DMS 273 (cell line): ENCODE data around the gene CEP68.

Experiments
- DNase-seq: peaks from one replicate; lab custom pipeline; 2025; ENCODE audit not compliant: unreplicated experiment; lab: John Stamatoyannopoulos, UW

The CEP68 gene

DNA sequence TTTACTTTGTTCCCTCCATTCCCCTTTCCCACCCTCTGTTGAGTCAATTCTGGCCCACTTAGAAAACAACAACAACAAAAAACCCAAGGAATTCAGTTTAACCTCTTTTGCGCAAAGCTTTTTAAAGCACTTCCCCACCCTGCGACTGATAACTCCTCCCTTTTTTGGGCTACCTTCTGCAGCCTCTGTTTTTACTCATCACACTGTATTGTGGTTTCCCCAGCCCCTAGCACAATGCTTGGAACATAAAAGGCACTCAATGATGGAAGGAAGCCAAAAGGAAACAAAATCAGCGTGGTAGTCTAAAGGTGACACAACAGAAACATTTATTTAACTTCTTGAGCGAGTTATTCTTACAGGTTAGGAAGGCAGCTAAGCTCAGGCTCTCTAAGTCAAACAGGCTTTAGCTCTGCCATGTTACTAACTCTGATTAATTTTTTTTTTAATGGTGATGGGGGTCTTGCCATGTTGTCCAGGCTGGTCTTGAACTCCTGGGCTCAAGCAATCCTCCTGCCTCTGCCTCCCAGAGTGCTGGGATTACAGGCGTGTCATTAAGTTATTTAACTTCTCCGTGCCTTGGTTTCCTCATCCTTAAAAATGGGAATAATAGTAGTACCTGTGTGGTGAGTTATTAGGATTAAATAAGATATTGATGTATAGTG is 1.3 kb downstream of the CEP68 start:
- peak; percentile 50 for DNase-seq

DNA sequence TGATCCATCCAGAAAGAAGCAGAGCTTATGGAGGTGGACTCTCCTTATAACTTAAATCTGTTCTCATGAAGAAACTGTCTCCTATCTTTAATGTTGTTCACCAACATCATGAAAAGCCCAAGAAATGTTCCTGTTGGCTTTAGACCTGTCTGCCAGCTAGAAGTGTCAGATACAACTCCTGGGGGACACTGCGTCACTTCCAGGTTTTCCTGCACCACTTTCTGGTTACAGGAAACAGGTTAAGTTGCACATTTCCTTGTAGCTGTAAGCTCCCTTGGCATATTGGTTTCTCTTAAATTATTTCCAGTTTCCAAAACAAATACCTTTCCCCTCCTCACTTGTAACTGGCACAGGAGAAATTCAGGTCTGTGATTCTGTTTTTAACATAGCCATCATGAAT is 2.9 kb downstream of the CEP68 start:
- DNase-seq, result no peak

GRCh38 chr2:65061146-65061909 is 5.1 kb downstream of the CEP68 start:
- DNase-seq, result no peak

GRCh38 chr2:65061910-65062339 is 5.7 kb downstream of the CEP68 start:
- no peak for DNase-seq

- peak; percentile 69 for DNase-seq
These were observed 6.9 kb downstream of the CEP68 start for GRCh38 chr2:65062843-65063825.

- peak; percentile 98 for DNase-seq
These were observed 8.7 kb downstream of the CEP68 start for GRCh38 chr2:65064728-65065552.

- peak; percentile 74 for DNase-seq
These were observed 11.8 kb downstream of the CEP68 start for GRCh38 chr2:65067806-65068553.

GRCh38 chr2:65069439-65069824 is 13.2 kb downstream of the CEP68 start:
- DNase-seq, result no peak

GRCh38 chr2:65070172-65070830 is 14.1 kb downstream of the CEP68 start:
- DNase-seq, result no peak

GRCh38 chr2:65070856-65071255 is 14.6 kb downstream of the CEP68 start:
- no peak for DNase-seq

GRCh38 chr2:65071499-65072180 is 15.4 kb downstream of the CEP68 start:
- DNase-seq, result peak; percentile 23

DNA sequence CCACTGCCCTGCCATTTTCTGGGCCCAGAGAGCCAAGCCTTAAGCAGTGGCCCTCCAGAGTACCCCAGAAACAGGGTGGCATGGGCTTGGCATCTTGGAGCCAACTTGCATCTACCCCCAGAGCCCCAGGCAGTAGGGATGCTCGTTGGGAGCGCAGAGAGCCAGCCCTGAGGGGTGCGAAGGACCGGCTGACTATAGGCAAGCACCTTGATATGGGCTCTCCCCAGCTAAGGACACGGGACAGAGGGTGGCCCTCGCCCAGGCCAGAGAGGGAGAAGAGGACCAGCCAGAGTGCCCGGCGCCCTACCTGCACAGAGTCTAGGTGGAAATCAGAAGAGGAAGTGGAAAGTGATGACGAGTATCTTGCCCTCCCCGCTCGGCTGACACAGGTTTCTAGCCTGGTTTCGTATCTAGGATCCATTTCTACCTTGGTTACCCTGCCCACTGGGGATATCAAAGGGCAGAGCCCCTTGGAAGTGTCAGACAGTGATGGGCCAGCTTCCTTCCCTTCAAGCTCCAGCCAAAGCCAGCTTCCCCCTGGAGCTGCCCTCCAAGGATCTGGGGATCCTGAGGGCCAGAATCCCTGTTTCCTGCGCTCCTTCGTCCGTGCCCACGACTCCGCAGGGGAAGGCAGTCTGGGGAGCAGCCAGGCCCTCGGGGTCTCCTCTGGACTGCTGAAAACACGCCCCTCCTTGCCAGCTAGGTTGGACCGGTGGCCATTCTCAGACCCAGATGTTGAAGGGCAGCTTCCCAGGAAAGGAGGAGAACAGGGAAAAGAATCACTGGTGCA is 16.2 kb downstream of the CEP68 start:
- no peak for DNase-seq

DNA sequence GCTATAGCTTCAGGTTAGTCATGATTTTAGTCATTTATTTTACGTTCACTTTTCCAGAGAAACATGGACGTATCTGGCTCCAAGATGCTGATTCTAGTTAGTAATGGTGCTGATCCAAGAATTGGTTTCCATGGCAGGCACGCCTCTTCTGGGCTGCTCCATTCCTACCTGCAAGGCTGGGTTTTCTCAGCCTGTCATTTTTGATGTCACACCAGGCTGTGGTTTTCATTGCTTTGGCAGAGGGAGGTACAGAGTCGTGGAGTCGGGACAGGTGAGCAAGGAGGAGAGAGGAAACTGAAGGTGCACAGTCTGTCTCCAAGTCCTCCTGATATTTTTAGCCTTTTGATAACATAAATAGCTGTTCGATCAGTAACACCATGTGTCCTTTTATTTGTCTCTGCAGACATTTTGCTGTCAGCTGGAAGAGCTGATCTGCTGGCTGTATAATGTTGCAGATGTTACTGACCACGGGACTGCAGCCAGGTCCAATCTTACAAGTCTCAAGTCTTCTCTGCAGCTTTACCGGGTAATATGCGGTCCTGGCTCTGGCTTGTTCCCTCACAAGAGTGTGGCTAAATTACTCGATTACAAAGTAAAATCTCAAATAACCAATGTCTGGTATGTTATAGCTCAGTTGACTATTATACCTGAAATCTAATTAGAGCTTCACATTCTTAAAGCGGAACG is 17.8 kb downstream of the CEP68 start:
- no peak for DNase-seq

GRCh38 chr2:65075176-65075575 is 19.0 kb downstream of the CEP68 start:
- no peak for DNase-seq

GRCh38 chr2:65075605-65076344 is 19.6 kb downstream of the CEP68 start:
- DNase-seq, result no peak

- DNase-seq, result no peak
These were observed 20.1 kb downstream of the CEP68 start for GRCh38 chr2:65076345-65076710.

GRCh38 chr2:65077898-65078297 is 21.7 kb downstream of the CEP68 start:
- no peak for DNase-seq
